HEK293 (cell line): ENCODE measurements around the gene RASSF5.
A peak's percentile ranks its signal among the peaks of the same experiment; 100 is the strongest.

Experiments used
- CTCF ChIA-PET: fragments of 350-600 bp; formaldehyde crosslinking; extraction: SDS; loops from one replicate; lab custom pipeline; 2021; ENCODE audit warnings: antibody characterized with exemption; lab: Yijun Ruan, JAX
- POLR2A ChIA-PET: fragments of 300-600 bp; formaldehyde crosslinking; extraction: SDS; loops from one replicate; lab custom pipeline; 2020; ENCODE audit warnings: antibody characterized with exemption, inconsistent platforms; lab: Yijun Ruan, JAX
- H3K27ac ChIP-seq: fragments of 200-500 bp; sonication (Bioruptor generic); 2 replicates; pipeline ENCODE4 v1.5.1; 2014; ENCODE audit warnings: low read depth, low read length, control low read depth, inconsistent platforms; ENCODE audit errors: extremely low read depth
- H3K36me3 ChIP-seq, 2 experiments: fragments of 200-500 bp in 1 of 2; sonication (Bioruptor generic) in 1 of 2; 1 replicate in 1 of 2; 2 replicates in 1 of 2; pipeline ENCODE4 v1.5.1; 2014 to 2017; ENCODE audit warnings: inconsistent platforms in 2 of 2, low read length in 2 of 2; ENCODE audit not compliant: control insufficient read depth in 2 of 2, insufficient read depth in 1 of 2
- H3K4me1 ChIP-seq: fragments of 200-500 bp; sonication (Bioruptor generic); 2 replicates; pipeline ENCODE4 v1.5.1; 2014; ENCODE audit warnings: mild to moderate bottlenecking, low read length, inconsistent platforms; ENCODE audit not compliant: control insufficient read depth, insufficient read depth
- H3K4me3 ChIP-seq: 2 replicates; pipeline ENCODE4 v1.5.1; 2011; ENCODE audit warnings: low read depth, mild to moderate bottlenecking, control low read depth, low read length, moderate library complexity
- H3K9me3 ChIP-seq: fragments of 200-500 bp; sonication (Bioruptor generic); 2 replicates; pipeline ENCODE4 v1.5.1; 2014; ENCODE audit warnings: low read depth, low read length, inconsistent platforms; ENCODE audit not compliant: control insufficient read depth, insufficient read depth
- GLIS1 ChIP-seq: fragments of 450-650 bp; formaldehyde crosslinking; IDR thresholded peaks from 2 replicates; pipeline ENCODE4 v1.5.1; 2016; ENCODE audit warnings: missing biosample characterization, missing genetic modification characterization
- HOXA7 ChIP-seq: sonication (generic); formaldehyde crosslinking; IDR thresholded peaks from 2 replicates; pipeline ENCODE4 v1.8.1; 2022; ENCODE audit warnings: missing genetic modification reagents, borderline replicate concordance
- KLF7 ChIP-seq: fragments of 450-650 bp; formaldehyde crosslinking; IDR thresholded peaks from 2 replicates; pipeline ENCODE4 v1.5.1; 2016; ENCODE audit warnings: missing biosample characterization, missing genetic modification characterization, borderline replicate concordance
- OSR2 ChIP-seq: fragments of 450-650 bp; formaldehyde crosslinking; IDR thresholded peaks from 2 replicates; pipeline ENCODE4 v1.5.1; 2016; ENCODE audit warnings: missing biosample characterization, missing genetic modification characterization
- SETDB1 ChIP-seq: IDR thresholded peaks from one replicate; pipeline ENCODE4 v1.6.1; 2017; ENCODE audit warnings: mild to moderate bottlenecking, low read length, moderate library complexity, mixed read lengths; ENCODE audit not compliant: insufficient read length
- SP7 ChIP-seq: fragments of 450-650 bp; formaldehyde crosslinking; IDR thresholded peaks from 2 replicates; pipeline ENCODE4 v1.5.1; 2016; ENCODE audit warnings: missing biosample characterization, missing genetic modification characterization
- ZFHX2 ChIP-seq: fragments of 450-650 bp; formaldehyde crosslinking; conservative IDR thresholded peaks from 2 replicates; pipeline ENCODE4 v1.5.1; 2016; ENCODE audit warnings: missing biosample characterization, missing genetic modification characterization
- ZNF112 ChIP-seq: fragments of 450-650 bp; formaldehyde crosslinking; IDR thresholded peaks from 2 replicates; pipeline ENCODE4 v1.5.0; 2017; ENCODE audit warnings: missing biosample characterization, missing genetic modification characterization
- ZNF223 ChIP-seq: fragments of 450-650 bp; formaldehyde crosslinking; IDR thresholded peaks from 2 replicates; pipeline ENCODE4 v1.5.1; 2016; ENCODE audit warnings: missing biosample characterization, missing genetic modification characterization
- ZNF311 ChIP-seq: fragments of 450-650 bp; formaldehyde crosslinking; IDR thresholded peaks from 2 replicates; pipeline ENCODE4 v1.5.1; 2017; ENCODE audit warnings: missing biosample characterization, missing genetic modification characterization, borderline replicate concordance
- ZNF366 ChIP-seq: fragments of 450-650 bp; formaldehyde crosslinking; conservative IDR thresholded peaks from 2 replicates; pipeline ENCODE4 v1.5.1; 2016; ENCODE audit warnings: missing biosample characterization, missing genetic modification characterization
- ZNF549 ChIP-seq: fragments of 450-650 bp; IDR thresholded peaks from 2 replicates; pipeline ENCODE4 v1.5.1; 2018; ENCODE audit warnings: missing biosample characterization, missing genetic modification characterization, mild to moderate bottlenecking, inconsistent platforms, moderate library complexity
- ZNF560 ChIP-seq: fragments of 450-650 bp; formaldehyde crosslinking; IDR thresholded peaks from 2 replicates; pipeline ENCODE4 v1.5.1; 2017; ENCODE audit warnings: missing biosample characterization, missing genetic modification characterization, borderline replicate concordance
- ZNF654 ChIP-seq: fragments of 450-650 bp; formaldehyde crosslinking; IDR thresholded peaks from 2 replicates; pipeline ENCODE4 v1.5.1; 2016; ENCODE audit warnings: low read depth, missing biosample characterization, missing genetic modification characterization
- ZXDB ChIP-seq: fragments of 450-650 bp; formaldehyde crosslinking; IDR thresholded peaks from 2 replicates; pipeline ENCODE4 v1.5.1; 2016; ENCODE audit warnings: missing biosample characterization, missing genetic modification characterization
- TF ChIP-seq, protein P1 (sequence below): fragments of 450-650 bp; IDR thresholded peaks from 2 replicates; pipeline ENCODE4 v1.5.1; 2018; ENCODE audit warnings: missing biosample characterization, missing genetic modification characterization
- TF ChIP-seq, protein P2 (sequence below): fragments of 450-650 bp; formaldehyde crosslinking; IDR thresholded peaks from 2 replicates; pipeline ENCODE4 v1.5.1; 2016; ENCODE audit warnings: missing biosample characterization, missing genetic modification characterization
- TF ChIP-seq, protein P3 (sequence below): fragments of 450-650 bp; formaldehyde crosslinking; IDR thresholded peaks from 2 replicates; pipeline ENCODE4 v1.5.1; 2016; ENCODE audit warnings: missing biosample characterization, missing genetic modification characterization
- TF ChIP-seq, protein P4 (sequence below): fragments of 450-650 bp; formaldehyde crosslinking; IDR thresholded peaks from 2 replicates; pipeline ENCODE4; 2016; ENCODE audit warnings: missing biosample characterization, missing genetic modification characterization

The RASSF5 gene

DNA sequence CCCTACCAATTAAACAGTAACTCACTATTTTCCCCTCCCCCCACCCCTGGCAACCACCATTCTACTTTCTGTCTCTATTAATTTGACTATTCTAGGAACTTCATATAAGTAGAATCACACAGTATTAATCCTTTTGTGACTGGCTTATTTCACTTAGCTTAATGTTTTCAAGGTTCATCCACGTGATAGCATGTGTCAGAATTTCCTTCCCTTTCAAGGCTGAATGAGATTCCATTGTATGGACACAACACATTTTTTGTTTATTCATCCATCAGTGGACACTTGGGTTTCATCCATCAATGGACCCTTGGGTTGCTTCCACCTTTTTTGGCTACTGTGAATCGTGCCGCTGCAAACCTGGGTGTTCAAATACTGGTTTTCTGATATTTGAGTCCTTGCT, 63.2 kb downstream of the RASSF5 start:
- POLR2A ChIA-PET = no interaction called here
- H3K36me3 ChIP-seq = no peaks in the 10 kb centered on the region

DNA sequence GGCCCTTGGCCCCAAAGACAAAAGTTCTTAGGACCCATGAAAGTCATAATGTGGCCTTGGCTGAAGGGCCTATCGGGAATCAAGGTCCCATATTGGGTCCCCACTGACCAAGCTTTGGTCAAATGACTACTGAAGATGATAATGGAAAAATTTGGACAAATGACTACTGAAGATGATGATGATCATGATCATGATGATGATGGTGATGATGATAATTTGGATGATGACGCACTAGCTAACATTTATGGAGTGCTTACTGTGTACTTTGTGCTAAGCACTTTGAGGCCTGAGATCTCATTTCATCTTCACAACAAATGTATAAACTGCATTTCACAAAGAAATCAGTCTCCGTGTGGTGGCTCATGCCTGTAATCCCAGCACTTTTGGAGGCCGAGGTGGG, 65.5 kb downstream of the RASSF5 start:
- Histone ChIP-seq H3K4me1 (no peaks in the 10 kb centered on the region), H3K27ac (no peak overlapping the region), H3K36me3 (no peaks in the 10 kb centered on the region), H3K9me3 (no peaks in the 10 kb centered on the region), H3K4me3 (no peak overlapping the region)
- ChIA-PET POLR2A (no interaction called here), CTCF (interaction anchor here (0.9 to 2.7 kb wide), 2 partner anchors 10 to 93 kb away, joined by 3 to 12 read pairs; no protein-coding TSS in a partner anchor)
- TF ChIP-seq, protein P1, sequence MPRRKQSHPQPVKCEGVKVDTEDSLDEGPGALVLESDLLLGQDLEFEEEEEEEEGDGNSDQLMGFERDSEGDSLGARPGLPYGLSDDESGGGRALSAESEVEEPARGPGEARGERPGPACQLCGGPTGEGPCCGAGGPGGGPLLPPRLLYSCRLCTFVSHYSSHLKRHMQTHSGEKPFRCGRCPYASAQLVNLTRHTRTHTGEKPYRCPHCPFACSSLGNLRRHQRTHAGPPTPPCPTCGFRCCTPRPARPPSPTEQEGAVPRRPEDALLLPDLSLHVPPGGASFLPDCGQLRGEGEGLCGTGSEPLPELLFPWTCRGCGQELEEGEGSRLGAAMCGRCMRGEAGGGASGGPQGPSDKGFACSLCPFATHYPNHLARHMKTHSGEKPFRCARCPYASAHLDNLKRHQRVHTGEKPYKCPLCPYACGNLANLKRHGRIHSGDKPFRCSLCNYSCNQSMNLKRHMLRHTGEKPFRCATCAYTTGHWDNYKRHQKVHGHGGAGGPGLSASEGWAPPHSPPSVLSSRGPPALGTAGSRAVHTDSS (tag by site-specific recombination) = peak; percentile 78
- TF ChIP-seq GLIS1 = no peak

More for the DNA sequence above, 63.2 kb downstream of the RASSF5 start:
- Histone ChIP-seq H3K27ac (no peak overlapping the region), H3K9me3 (no peaks in the 10 kb centered on the region), H3K4me1 (no peaks in the 10 kb centered on the region), H3K4me3 (no peak overlapping the region)
- CTCF ChIA-PET = interaction anchor here (0.6 to 0.7 kb wide), 2 partner anchors 10 to 80 kb away, joined by 3 to 7 read pairs; no protein-coding TSS in a partner anchor
- TF ChIP-seq, protein P2, sequence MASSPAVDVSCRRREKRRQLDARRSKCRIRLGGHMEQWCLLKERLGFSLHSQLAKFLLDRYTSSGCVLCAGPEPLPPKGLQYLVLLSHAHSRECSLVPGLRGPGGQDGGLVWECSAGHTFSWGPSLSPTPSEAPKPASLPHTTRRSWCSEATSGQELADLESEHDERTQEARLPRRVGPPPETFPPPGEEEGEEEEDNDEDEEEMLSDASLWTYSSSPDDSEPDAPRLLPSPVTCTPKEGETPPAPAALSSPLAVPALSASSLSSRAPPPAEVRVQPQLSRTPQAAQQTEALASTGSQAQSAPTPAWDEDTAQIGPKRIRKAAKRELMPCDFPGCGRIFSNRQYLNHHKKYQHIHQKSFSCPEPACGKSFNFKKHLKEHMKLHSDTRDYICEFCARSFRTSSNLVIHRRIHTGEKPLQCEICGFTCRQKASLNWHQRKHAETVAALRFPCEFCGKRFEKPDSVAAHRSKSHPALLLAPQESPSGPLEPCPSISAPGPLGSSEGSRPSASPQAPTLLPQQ (tag by site-specific recombination) = no peak
- no peak for TF ChIP-seq ZFHX2 (tag by site-specific recombination)
- TF ChIP-seq, protein P3, sequence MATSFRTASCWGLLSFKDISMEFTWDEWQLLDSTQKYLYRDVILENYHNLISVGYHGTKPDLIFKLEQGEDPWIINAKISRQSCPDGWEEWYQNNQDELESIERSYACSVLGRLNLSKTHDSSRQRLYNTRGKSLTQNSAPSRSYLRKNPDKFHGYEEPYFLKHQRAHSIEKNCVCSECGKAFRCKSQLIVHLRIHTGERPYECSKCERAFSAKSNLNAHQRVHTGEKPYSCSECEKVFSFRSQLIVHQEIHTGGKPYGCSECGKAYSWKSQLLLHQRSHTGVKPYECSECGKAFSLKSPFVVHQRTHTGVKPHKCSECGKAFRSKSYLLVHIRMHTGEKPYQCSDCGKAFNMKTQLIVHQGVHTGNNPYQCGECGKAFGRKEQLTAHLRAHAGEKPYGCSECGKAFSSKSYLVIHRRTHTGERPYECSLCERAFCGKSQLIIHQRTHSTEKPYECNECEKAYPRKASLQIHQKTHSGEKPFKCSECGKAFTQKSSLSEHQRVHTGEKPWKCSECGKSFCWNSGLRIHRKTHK = no peak
- TF ChIP-seq ZNF366 (tag by site-specific recombination) = no peak
- TF ChIP-seq, protein P4, sequence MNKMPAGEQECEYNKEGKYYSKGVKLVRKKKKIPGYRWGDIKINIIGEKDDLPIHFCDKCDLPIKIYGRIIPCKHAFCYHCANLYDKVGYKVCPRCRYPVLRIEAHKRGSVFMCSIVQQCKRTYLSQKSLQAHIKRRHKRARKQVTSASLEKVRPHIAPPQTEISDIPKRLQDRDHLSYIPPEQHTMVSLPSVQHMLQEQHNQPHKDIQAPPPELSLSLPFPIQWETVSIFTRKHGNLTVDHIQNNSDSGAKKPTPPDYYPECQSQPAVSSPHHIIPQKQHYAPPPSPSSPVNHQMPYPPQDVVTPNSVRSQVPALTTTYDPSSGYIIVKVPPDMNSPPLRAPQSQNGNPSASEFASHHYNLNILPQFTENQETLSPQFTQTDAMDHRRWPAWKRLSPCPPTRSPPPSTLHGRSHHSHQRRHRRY (tag by site-specific recombination) = no peak

DNA sequence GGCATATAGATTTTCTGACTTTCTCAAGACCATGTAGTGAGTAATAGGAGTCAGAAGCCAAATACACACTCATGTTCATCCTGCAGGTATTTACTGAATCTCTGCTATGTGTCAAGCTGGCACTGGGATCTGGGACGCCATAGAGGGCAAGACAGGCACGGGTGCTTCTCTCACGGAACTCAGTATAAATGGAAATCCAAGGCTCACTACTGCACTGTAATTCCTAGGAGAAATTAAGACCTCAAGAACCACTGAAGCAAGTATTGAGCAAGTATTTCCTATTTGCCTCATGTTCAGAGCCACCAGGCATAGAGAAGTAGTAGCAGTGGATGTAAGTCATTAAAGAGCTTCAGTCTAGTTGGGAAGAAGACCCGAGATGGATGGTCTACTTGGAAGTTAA, 66.0 kb downstream of the RASSF5 start:
- POLR2A ChIA-PET = no interaction called here
- H3K4me3 ChIP-seq = no peak overlapping the region
- no peaks in the 10 kb centered on the region for H3K9me3 ChIP-seq
- H3K27ac ChIP-seq = no peak overlapping the region
- no peaks in the 10 kb centered on the region for H3K36me3 ChIP-seq
- H3K4me1 ChIP-seq = no peaks in the 10 kb centered on the region
- TF ChIP-seq, protein P2 (tag by site-specific recombination) = no peak
- TF ChIP-seq OSR2 (tag by site-specific recombination) = no peak
- TF ChIP-seq ZNF560 (tag by site-specific recombination) = no peak
- TF ChIP-seq HOXA7 (CRISPR knock-in tag) = no peak
- no peak for TF ChIP-seq ZNF311 (tag by site-specific recombination)
- TF ChIP-seq SETDB1 = no peak
- no peak for TF ChIP-seq ZNF223 (tag by site-specific recombination)
- no peak for TF ChIP-seq ZNF654 (tag by site-specific recombination)
- TF ChIP-seq KLF7 (tag by site-specific recombination) = no peak
- no peak for TF ChIP-seq ZNF549 (tag by site-specific recombination)
- TF ChIP-seq ZXDB = no peak
- TF ChIP-seq SP7 = no peak
- no peak for TF ChIP-seq ZNF112 (tag by site-specific recombination)
- TF ChIP-seq, all 188 proteins: peak for 0
- CTCF ChIA-PET = interaction anchor here (0.7 to 2.7 kb wide), 2 partner anchors 10 to 1081 kb away, joined by 3 to 12 read pairs; no protein-coding TSS in a partner anchor
